ENCODE results near the gene CD2BP2. TPM values are rescaled to one million over a fixed set of nuclear protein-coding genes. Genes with fewer than 3 reads are reported as not detected.

The CD2BP2 gene
- total and polyA plus RNA-seq, 2 of the 13 experiments (the other 11 are each of a cell fraction or from before 2014, with no cell fraction given) = 24.9 to 54.6 TPM

GRCh38 chr16:30383521-30383920, 28.4 kb upstream of the CD2BP2 start:
- CTCF ChIA-PET (ENCODE audit: low intra/inter-chr PET ratio, low total read pairs) = no interaction called here
- 31% methylated on average over 2 of the region's 2 CpGs for WGBS (ENCODE audit: low lambda C conversion rate)
- peaks cover 34% of the 10 kb centered on the region for H3K4me1 ChIP-seq (ENCODE audit: insufficient read depth, low read length)
- no peak for DNase-seq (ENCODE audit: low spot score)
- POLR2A ChIA-PET = interaction anchor here (1.8 to 2.9 kb wide), 3 partner anchors 11 to 24 kb away, joined by 6 to 14 read pairs (median 9); partner anchors contain the start of genes ZNF48 and ZNF771
- no peaks in the 10 kb centered on the region for H4K20me1 ChIP-seq (ENCODE audit: insufficient read depth, low read length)
- FAIRE-seq = no peak
- no peak for ATAC-seq
- H3K4me2 ChIP-seq (ENCODE audit: low read depth, low read length) = no peak overlapping the region
- no peak overlapping the region for H2AFZ ChIP-seq (ENCODE audit: low read length)
- TF ChIP-seq XBP1 (CRISPR knock-in tag; IDR thresholded peaks at IDR 0.05) = no peak
- no peak for TF ChIP-seq BORCS8-MEF2B (CRISPR knock-in tag; IDR thresholded peaks at IDR 0.05)
- TF ChIP-seq DZIP1 (CRISPR knock-in tag; IDR thresholded peaks at IDR 0.05) = no peak
- no peak for TF ChIP-seq MED8 (CRISPR knock-in tag; IDR thresholded peaks at IDR 0.05; ENCODE audit: insufficient replicate concordance)
- TF ChIP-seq MTA1 (CRISPR knock-in tag; IDR thresholded peaks at IDR 0.05; ENCODE audit: borderline replicate concordance) = no peak
- TF ChIP-seq AKAP8 (CRISPR knock-in tag; IDR thresholded peaks at IDR 0.05) = no peak
- no peak for TF ChIP-seq ZNF549 (CRISPR knock-in tag; IDR thresholded peaks at IDR 0.05)
- TF ChIP-seq, protein P1, sequence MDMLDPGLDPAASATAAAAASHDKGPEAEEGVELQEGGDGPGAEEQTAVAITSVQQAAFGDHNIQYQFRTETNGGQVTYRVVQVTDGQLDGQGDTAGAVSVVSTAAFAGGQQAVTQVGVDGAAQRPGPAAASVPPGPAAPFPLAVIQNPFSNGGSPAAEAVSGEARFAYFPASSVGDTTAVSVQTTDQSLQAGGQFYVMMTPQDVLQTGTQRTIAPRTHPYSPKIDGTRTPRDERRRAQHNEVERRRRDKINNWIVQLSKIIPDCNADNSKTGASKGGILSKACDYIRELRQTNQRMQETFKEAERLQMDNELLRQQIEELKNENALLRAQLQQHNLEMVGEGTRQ (IDR thresholded peaks at IDR 0.05; ENCODE audit: low read depth, low read length) = no peak
- TF ChIP-seq, protein P1 (CRISPR knock-in tag; IDR thresholded peaks at IDR 0.05; ENCODE audit: borderline replicate concordance) = no peak
- no peak for TF ChIP-seq NFATC3 (CRISPR knock-in tag; IDR thresholded peaks at IDR 0.05)
- no peak for TF ChIP-seq E2F1 (CRISPR knock-in tag; IDR thresholded peaks at IDR 0.05)
- no peak for TF ChIP-seq SOX5 (CRISPR knock-in tag; IDR thresholded peaks at IDR 0.05; ENCODE audit: borderline replicate concordance)
- TF ChIP-seq NFKBIZ (CRISPR knock-in tag; IDR thresholded peaks at IDR 0.05) = no peak
- no peak for TF ChIP-seq EEA1 (CRISPR knock-in tag; IDR thresholded peaks at IDR 0.05; ENCODE audit: borderline replicate concordance)
- H3K27ac ChIP-seq (ENCODE audit: extremely low read length, insufficient read depth, low read length) = no peak overlapping the region
- H3K36me3 ChIP-seq (replicated peaks in 1 of 2; ENCODE audit: control insufficient read depth in 1 of 2, insufficient read depth in 2 of 2, low read length in 2 of 2) = no peaks in the 10 kb centered on the region
- H3K9me3 ChIP-seq (ENCODE audit: low read length) = no peaks in the 10 kb centered on the region
- no peak overlapping the region for H3K9ac ChIP-seq (ENCODE audit: insufficient read depth, low read depth, low read length)
- H3K79me2 ChIP-seq (ENCODE audit: insufficient read depth, low read length) = peaks cover 2% of the 10 kb centered on the region
- H3K27me3 ChIP-seq (ENCODE audit: control insufficient read depth in 1 of 2, insufficient read depth in 2 of 2, low read length in 2 of 2) = no peaks in the 10 kb centered on the region
- in situ Hi-C loops (cut with HindIII; ENCODE audit: extremely low pct_ligation_motif_present, low pct_unique_long_range_greater_than_20kb) = no loop called here
- intact Hi-C loops (cut with micrococcal nuclease; ENCODE audit: unreplicated experiment) = no loop called here
- no TSS peak for BruUV-seq (replicated peaks)
- H3K4me3 ChIP-seq (replicated peaks in 1 of 3; ENCODE audit: insufficient read depth in 1 of 3, low read depth in 2 of 3, low read length in 3 of 3) = no peak overlapping the region
